ENCODE measurements around the gene NUP43.

The NUP43 gene

DNA sequence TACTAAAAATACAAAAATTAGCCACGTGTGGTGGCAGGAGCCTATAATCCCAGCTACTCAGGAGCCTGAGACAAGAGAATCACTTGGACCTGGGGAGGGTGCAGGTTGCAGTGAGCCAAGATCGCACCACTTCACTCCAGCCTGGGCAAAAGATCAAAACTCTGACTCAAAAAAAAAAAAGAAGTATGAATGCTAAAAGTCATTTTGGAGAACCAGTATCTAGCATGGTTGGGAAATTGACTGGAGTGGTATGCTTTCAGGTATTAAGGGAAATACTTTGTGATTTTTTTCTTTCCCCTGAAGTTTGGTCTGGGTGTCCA lies 33.3 kb upstream of the NUP43 start:
- Histone ChIP-seq H2AFZ (ENCODE audit: low read depth) (no peak overlapping the region), H3K27me3 (ENCODE audit: insufficient read depth, low read depth) (no peaks in the 10 kb centered on the region), H3K9ac (no peak overlapping the region), H4K20me1 (ENCODE audit: insufficient read depth) (no peaks in the 10 kb centered on the region), H3K4me2 (no peak overlapping the region), H3K36me3 (ENCODE audit: insufficient read depth) (no peaks in the 10 kb centered on the region), H3K27ac (no peak overlapping the region), H3K4me1 (ENCODE audit: low read depth, poor library complexity, severe bottlenecking) (no peaks in the 10 kb centered on the region), H3K79me2 (ENCODE audit: insufficient read depth, low read depth) (no peaks in the 10 kb centered on the region), H3K4me3 (IDR thresholded peaks at IDR 0.05; ENCODE audit: insufficient read depth, low read depth, low read length) (no peak overlapping the region)
- TF ChIP-seq, protein P1, sequence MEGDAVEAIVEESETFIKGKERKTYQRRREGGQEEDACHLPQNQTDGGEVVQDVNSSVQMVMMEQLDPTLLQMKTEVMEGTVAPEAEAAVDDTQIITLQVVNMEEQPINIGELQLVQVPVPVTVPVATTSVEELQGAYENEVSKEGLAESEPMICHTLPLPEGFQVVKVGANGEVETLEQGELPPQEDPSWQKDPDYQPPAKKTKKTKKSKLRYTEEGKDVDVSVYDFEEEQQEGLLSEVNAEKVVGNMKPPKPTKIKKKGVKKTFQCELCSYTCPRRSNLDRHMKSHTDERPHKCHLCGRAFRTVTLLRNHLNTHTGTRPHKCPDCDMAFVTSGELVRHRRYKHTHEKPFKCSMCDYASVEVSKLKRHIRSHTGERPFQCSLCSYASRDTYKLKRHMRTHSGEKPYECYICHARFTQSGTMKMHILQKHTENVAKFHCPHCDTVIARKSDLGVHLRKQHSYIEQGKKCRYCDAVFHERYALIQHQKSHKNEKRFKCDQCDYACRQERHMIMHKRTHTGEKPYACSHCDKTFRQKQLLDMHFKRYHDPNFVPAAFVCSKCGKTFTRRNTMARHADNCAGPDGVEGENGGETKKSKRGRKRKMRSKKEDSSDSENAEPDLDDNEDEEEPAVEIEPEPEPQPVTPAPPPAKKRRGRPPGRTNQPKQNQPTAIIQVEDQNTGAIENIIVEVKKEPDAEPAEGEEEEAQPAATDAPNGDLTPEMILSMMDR (conservative IDR thresholded peaks at IDR 0.05; ENCODE audit: low read depth, low read length): no peak

DNA sequence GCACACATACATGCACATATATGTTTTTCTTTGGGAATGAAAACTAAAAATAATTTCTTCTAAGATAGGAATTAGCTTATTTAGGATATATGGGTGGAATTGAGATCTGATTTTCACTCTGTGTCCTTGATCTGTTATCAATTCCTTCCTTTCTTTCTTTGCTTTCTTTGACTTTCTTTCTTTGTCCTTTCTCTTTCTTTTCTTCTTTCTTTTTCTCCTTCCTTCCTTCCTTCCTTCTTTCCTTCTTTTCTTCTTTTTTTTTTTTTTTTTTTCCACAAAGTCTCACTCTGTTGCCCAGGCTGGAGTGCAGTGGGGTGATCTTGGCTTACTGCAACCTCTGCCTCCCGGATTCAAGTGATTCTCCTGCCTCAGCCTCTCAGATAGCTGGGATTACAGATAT lies 31.3 kb upstream of the NUP43 start:
- H3K79me2 ChIP-seq (ENCODE audit: insufficient read depth, low read depth): no peaks in the 10 kb centered on the region
- TF ChIP-seq, protein P1 (conservative IDR thresholded peaks at IDR 0.05; ENCODE audit: low read depth, low read length): no peak
- H3K9ac ChIP-seq: no peak overlapping the region
- no peaks in the 10 kb centered on the region for H4K20me1 ChIP-seq (ENCODE audit: insufficient read depth)
- H3K27ac ChIP-seq: no peak overlapping the region
- H3K27me3 ChIP-seq (ENCODE audit: insufficient read depth, low read depth): no peaks in the 10 kb centered on the region
- H3K36me3 ChIP-seq (ENCODE audit: insufficient read depth): 0 out of 2 replicates have a peak, but pooled peaks cover 1% of the 10 kb centered on the region
- no peak overlapping the region for H3K4me2 ChIP-seq
- H3K4me1 ChIP-seq (ENCODE audit: low read depth, poor library complexity, severe bottlenecking): no peaks in the 10 kb centered on the region
- no peak overlapping the region for H3K4me3 ChIP-seq (IDR thresholded peaks at IDR 0.05; ENCODE audit: insufficient read depth, low read depth, low read length)
- H2AFZ ChIP-seq (ENCODE audit: low read depth): no peak overlapping the region

DNA sequence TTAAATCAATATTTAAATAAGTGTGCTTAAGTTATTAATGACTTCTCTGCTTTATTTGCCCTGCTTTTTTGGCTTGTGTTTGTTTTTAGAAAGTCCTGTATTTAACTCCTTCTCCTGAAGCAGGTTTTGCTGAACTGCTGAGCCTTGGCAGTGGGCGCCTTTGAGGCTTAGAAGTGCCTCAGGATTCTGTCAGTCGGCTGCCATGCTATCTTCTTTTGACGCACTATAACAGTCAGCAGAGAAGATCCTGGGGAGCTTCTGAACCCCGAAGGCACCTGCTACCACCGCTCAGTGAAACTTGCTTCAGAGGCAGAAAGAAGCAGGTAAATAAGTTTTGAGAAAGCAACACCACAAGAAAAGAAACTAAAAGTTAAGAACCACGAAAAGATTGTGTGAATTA lies 25.6 kb upstream of the NUP43 start:
- Histone ChIP-seq H3K79me2 (ENCODE audit: insufficient read depth, low read depth) (peaks cover 7% of the 10 kb centered on the region; the same call in 1 of the 2 replicates), H4K20me1 (ENCODE audit: insufficient read depth) (no peaks in the 10 kb centered on the region), H3K4me3 (IDR thresholded peaks at IDR 0.05; ENCODE audit: insufficient read depth, low read depth, low read length) (no peak overlapping the region), H3K27ac (no peak overlapping the region), H3K9ac (no peak overlapping the region), H3K4me2 (no peak overlapping the region), H2AFZ (ENCODE audit: low read depth) (no peak overlapping the region), H3K27me3 (ENCODE audit: insufficient read depth, low read depth) (no peaks in the 10 kb centered on the region), H3K36me3 (ENCODE audit: insufficient read depth) (peaks cover 10% of the 10 kb centered on the region; the same call in 1 of the 2 replicates), H3K4me1 (ENCODE audit: low read depth, poor library complexity, severe bottlenecking) (peaks cover 14% of the 10 kb centered on the region)
- TF ChIP-seq, protein P1 (conservative IDR thresholded peaks at IDR 0.05; ENCODE audit: low read depth, low read length): no peak

DNA sequence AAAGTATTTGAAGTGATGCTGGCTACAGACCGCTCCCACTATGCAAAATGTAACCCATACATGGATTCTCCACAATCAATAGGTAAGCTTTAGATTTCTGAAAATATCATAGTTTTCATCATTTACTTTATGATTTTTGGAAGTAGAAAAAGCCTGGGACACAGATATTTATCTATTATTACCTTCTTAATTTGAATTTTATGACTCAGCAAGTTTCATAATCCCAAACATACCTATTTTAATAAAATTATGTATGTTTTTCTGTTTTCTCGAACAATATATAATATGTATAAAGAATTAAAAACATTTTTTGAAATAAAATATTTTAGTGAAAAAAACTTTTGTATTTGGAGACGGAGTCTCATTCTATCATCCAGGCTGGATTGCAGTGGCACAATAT lies 24.9 kb upstream of the NUP43 start:
- Histone ChIP-seq H3K36me3 (ENCODE audit: insufficient read depth) (peaks cover 10% of the 10 kb centered on the region; the same call in 1 of the 2 replicates), H3K4me1 (ENCODE audit: low read depth, poor library complexity, severe bottlenecking) (peaks cover 20% of the 10 kb centered on the region), H3K4me3 (IDR thresholded peaks at IDR 0.05; ENCODE audit: insufficient read depth, low read depth, low read length) (no peak overlapping the region), H3K9ac (no peak overlapping the region), H3K4me2 (no peak overlapping the region), H4K20me1 (ENCODE audit: insufficient read depth) (no peaks in the 10 kb centered on the region), H3K27me3 (ENCODE audit: insufficient read depth, low read depth) (no peaks in the 10 kb centered on the region), H3K79me2 (ENCODE audit: insufficient read depth, low read depth) (peaks cover 7% of the 10 kb centered on the region; the same call in 1 of the 2 replicates), H3K27ac (no peak overlapping the region), H2AFZ (ENCODE audit: low read depth) (no peak overlapping the region)
- TF ChIP-seq, protein P1 (conservative IDR thresholded peaks at IDR 0.05; ENCODE audit: low read depth, low read length): no peak
